ENCODE results near the gene NUDT9.
"Not testable (repeated sequence)": the region's sequence is repeated elsewhere in the genome, so short reads cannot be mapped to it uniquely, and the experiment has no call there.

NUDT9 gene

DNA sequence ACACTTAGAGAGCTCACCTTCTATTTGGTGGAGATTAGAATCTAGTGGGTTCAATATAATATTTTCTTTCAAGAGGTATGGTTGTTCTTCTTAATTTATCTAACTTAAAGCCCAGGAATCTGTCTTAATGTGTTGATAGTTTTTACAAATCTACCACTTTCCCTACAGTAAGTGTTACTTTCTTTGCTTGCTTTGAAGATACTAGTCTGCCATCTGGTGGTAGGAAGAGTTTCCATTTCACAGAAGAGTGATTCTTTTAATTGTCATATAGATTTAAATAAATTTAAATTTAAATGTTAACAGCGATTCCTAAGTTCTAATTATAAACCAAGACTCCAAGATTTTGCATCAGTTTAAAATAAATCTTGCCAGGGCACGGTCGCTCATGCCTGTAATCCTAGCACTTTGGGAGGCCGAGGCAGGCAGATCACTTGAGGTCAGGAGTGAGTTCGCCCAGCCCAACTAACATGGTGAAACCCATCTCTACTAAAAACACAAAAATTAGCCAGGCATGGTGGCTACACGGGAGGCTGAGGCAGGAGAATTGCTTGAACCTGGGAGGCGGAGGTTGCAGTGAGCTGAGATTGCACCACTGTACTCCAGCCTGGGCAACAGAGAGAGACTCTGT is 43.5 kb downstream of the NUDT9 start:
- no peak for DNase-seq

- no peak for DNase-seq
These were observed 47.0 kb downstream of the NUDT9 start for GRCh38 chr4:87469390-87469789.

DNA sequence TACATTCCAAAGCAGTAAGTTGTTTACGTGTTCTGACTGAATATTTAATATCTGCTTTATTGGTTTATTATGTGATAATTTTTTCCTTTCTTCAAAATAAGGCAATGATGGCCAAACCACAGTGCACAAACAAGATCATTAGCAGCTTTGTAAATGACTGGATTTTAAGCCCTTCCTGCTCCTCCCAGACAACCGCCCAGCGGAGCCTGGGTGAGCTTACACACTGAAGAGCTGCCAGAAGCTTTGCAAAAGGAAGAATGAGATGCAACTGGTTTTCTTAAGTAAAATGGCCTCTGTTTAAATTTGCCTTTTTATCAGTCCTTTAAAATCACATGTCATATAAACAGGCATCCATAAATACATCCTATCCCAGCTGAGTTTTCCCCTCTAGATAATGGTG is 54.6 kb downstream of the NUDT9 start:
- DNase-seq, result no peak

GRCh38 chr4:87478732-87479250 is 56.4 kb downstream of the NUDT9 start:
- no peak for DNase-seq

DNA sequence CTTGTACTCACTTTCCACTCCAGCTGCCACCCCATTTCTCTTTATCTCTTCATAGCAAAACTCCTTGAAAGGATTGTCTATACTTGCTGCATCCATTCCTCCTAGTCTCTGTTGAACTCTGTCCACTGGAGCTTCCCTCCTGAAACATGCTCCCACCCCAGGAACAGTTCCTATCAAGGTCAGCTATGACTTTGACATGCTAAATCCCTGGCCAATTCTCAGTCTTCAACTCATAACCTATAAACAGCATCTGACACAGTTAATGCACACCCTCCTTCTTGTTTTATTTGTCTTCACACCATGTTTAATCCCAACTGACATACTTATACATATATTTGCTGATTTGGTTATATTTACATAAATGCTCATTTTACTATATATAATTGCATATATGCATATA is 59.0 kb downstream of the NUDT9 start:
- DNase-seq, result no peak

DNA sequence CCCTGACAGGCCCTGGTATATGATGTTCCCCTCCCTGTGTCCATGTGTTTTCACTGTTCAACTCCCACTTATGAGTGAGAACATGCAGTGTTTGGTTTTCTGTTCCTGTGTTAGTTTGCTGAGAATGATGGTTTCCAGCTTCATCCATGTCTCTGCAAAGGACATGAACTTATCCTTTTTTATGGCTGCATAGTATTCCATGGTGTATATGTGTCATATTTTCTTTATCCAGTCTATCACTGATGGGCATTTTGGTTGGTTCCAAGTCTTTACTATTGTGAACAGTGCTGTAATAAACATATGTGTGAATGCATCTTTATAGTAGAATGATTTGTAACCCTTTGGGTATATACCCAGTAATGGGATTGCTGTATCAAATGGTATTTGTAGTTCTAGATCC is 60.9 kb downstream of the NUDT9 start:
- DNase-seq, result not testable (repeated sequence)

GRCh38 chr4:87488666-87489065 is 66.3 kb downstream of the NUDT9 start:
- not testable (repeated sequence) for DNase-seq

GRCh38 chr4:87489678-87490077 is 67.3 kb downstream of the NUDT9 start:
- DNase-seq, result no peak

DNA sequence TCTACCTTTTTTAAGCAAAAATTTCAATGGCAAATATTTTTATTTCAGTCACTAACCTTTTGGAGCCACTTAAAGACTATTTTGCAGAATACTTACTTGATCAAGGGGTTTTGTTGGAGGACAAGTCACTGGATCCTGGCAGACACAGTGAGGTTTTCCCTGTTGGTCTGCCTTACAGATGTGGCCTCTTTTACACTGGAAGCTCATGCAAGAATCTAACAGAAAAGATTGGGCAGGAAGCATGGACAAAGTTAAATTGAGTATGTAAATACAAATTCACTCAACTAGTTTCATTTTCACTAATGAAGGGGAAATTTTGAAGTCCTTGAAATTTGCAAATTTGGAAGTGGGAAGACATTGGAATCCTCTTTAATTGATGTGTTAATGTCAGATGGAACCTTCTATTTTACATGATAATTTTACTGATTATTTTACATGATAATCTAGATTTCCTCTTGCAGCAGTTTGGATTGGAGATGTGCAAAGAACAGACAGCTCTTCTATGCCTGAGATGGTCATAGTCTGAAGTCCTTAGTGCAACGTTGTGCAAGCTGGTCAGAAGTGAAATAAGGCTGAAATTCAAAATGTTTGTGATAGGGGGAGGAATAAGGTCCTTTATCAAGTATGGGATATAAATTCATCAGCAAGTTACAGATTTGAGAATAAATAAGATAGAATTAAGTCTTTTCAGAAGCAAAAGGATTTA is 68.4 kb downstream of the NUDT9 start:
- no peak for DNase-seq

GRCh38 chr4:87491436-87491835 is 69.1 kb downstream of the NUDT9 start:
- DNase-seq, result no peak

GRCh38 chr4:87491851-87492250 is 69.5 kb downstream of the NUDT9 start:
- DNase-seq, result not testable (repeated sequence)

DNA sequence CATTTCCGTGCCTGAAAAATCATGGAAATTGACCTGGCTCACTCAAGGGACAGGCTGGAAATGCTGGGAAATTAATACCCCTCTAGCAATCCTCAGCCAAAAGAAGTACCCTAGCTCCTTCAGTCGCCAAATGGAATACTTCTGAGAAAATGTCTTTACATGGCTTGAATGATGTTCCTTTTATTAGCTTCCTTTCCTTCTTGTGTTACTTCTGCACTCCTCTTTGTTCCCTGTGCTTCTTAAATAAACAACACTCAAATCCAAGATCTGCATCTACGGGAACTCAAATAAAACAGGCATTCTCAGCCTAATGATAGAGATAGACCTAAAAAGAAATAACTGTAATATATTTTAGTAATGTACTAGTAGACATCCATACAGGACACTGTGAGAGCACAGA is 70.7 kb downstream of the NUDT9 start:
- no peak for DNase-seq

GRCh38 chr4:87497159-87497558 is 74.8 kb downstream of the NUDT9 start:
- DNase-seq, result no peak

DNA sequence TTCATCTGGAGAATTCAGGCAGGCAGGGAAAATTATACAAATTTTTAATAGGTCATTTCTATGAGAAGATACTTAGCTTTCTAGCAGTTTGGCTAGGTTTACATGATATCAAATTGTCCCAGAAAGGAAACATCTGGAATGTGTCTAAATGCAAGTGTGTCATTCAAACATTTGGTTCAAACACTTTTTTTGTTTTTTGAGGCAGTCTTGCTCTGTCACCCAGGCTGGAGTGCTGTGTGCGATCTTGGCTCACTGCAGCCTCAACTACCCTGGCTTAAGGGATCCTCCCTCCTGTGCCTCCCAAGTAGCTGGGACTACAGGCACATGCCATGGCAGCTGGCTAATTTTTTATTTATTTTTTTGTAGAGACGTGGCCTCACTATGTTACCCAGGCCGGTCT is 75.2 kb downstream of the NUDT9 start:
- DNase-seq, result no peak

DNA sequence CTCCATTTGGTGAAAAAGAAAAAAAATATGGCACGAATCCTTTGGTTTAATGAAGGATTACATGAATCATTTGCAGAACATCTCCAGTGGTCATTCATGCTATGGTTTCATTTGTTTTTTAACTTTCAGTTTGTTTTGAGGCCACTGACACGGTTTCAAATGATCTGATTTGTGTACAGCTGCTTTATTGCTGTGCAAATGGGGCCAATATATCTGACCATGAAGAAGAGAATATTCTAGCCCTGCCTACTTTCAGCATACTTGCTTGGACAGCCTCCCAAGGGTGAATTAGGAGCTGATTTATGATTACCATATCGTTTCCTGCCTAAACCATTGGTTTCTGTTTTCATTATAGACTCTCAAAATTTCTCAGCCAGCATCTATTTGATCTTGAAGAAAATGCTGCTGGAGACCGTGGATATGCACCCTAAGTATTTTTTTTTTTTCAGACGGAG is 76.1 kb downstream of the NUDT9 start:
- no peak for DNase-seq

- no peak for DNase-seq
These were observed 77.2 kb downstream of the NUDT9 start for GRCh38 chr4:87499403-87500091.

DNA sequence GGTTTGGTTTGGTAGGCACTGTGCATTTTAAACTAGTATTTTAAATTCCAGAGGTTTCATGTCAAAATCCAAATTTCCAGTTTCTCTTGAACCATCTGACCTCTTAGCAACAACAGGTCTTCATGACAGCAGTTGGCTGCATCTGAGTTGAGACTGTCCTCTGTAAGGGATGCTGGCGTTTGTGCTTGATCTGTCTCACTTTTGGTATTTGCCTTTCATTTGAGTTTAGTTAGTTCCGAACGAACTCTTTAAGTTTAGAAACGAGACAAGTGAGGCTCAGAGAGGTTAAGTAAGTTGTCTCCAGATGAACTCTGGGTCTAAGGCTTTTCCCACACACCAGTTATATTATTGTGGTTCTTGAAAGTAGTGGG is 77.7 kb downstream of the NUDT9 start:
- no peak for DNase-seq

- no peak for DNase-seq
These were observed 80.3 kb downstream of the NUDT9 start for GRCh38 chr4:87502580-87503238.

DNA sequence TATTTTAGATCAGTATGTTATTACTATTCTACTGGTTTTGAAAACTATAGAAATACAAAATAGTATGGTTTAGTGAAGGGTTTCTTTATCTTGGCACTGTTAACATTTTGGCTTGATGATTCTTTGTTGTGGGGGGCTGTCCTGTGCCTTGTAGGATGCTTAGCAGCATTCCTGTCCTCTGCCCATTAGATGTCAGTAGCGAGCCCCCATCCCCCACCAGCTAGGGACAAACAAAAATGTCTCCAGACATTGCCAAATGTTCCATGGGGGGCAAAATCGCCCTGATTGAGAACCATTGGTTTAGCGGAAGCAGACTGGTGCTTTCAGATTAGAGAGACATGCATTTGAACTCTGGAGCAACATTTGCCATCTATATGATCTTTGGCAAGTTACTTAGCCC is 83.5 kb downstream of the NUDT9 start:
- DNase-seq, result no peak

DNA sequence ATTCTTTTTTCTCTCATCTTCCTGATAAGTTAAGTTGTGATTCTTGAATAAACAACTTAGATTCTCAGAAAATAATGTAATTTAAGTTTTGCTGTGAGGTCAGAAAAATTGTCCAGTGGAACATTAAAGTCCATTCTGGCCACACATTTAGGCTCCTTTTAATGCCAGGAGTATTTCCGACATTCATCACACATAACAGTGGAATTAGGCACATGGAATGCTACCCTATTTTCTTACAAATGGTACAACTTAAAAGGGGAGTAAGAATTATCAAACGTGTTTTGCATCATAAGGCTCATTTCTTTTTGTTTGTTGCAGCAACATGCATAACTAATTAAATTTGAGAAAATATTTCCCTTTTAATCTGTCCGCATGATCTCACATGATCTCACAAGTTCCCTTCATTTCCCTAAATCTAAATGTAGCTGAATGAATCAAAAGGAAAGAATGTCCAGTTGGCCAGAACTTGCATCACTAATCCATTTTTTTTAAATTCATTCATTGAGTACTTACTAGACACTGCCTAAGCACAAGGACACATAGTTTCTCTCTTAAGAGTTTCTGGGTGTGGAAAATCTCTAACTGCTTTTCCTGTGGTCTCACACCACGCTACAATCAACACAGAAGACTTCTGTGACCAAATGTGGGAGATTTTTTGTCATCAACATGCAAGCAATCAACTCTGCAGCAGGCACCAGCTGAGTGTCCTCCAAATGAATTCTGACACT is 84.8 kb downstream of the NUDT9 start:
- DNase-seq, result no peak

All from right forelimb (tissue), 1 donor.